ENCODE data around the gene IL21.

The IL21 gene

DNA sequence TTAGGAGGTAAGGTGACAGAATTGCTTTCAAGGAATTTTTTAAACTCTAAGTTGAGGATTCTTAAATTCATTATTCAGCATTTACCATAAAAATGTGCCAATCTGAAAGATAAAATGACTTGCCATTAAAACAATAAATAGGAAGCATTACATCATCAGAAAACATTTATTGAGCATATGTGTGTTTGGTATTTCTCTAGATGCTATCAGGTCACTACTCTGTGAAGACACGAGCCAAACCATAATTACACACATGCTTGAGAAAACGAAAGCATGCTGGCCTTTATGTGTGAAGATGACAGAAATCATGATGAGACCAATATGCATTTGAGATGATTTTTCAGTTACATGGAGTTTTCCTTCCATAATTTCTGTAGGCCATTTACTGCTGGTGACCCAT, 12.3 kb upstream of the IL21 start:
- FAIRE-seq, result no peak

DNA sequence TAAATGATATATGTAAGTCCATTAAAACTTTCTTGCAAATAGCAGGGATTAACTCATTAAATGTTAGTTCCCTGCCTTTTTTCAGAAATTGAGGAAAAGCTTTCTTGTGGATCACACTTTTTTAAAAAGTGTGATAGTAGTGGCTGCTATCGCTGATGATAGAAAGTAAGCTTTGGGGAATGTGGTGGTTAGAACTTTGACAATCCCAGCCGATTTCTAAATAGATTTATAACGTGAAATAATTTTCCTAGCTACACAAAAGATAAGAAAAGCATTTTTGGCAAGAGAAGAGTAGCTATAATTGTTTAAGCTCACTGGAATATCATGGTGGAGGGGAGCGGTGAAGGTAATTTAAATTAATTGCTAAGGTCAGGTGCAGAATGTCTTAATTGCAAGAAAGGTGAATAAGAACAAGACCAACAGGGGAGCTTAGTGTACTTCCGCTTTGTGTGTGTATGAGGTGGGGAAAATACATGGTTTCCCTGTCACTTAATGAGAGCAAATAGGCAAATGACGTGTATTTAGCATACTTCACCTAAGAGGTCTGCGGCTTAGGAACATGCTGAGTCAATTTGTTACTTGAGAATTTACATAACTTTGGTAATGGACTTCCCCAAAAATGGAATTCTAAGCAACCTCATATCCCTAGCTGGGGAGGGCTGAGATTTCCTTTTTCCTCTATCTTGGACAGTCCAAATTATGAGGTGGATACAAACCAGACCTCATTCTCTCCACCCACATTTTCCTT, 11.7 kb upstream of the IL21 start:
- FAIRE-seq, result no peak
- DNase-seq (ENCODE audit: low spot score), result no peak

More for the DNA sequence above, 12.3 kb upstream of the IL21 start:
- no peak for DNase-seq (ENCODE audit: low spot score)

DNA sequence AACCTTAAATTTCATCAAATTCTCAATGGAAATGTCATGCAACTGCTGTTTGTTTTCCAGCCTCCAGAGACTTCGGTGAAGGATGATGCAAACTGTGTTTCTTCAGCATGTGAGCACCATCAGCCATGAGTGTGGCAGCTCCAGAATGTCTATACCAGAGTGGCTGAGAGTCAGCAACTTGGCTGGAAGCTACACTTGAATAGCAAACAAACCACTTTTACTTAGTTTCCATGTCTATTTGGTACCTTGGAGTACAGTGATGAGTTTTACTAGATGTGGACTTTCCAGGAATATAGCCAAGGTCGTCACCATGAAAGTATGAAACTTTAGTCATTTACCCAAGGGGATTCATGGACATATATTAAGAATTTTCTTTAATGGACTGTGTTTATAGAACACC, 4.3 kb upstream of the IL21 start:
- DNase-seq (ENCODE audit: low spot score), result no peak
- no peak for FAIRE-seq

DNA sequence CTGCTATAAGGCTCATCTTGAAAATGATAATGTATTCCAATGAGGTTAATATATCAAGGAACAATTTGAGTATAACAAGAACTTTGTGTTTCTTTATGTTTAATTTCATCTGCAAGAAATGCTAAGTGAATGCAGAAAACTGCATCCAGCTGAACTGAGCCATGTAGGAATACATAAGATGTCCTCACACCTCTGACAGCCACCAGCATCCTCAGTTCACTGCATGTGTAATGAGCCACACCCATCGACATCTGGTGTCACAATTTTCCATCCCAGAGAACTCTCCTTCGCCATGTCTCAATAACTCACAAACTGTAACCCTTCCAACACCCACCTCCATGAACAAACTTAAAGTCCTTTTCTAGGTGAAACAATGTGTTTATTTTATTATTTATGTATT, 3.3 kb upstream of the IL21 start:
- FAIRE-seq, result no peak
- no peak for DNase-seq (ENCODE audit: low spot score)

DNA sequence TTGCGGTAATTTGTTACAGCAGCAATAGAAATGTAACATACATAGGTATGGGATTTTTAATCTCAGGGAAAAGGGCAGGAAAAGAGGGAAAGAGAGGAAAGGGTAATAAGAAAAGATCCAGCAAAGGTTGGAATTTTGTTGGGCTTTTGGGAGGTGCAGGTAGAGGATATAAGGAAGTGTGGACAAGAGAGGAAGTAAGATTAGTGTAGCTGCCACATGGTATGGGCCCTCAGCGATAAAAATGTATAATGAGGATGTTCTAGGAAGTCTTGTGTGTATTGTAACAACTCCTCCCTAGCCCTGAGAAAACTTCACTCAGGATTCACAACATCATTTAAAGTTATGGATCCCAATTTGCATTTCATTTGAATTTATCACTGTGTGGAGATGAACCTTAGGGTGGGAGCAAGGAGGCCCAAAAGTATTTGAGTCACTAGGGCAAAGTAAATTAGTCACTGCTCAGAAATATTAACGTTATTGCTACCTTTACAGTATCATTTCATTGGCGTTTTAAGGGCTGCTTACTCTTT, 2.8 kb upstream of the IL21 start:
- FAIRE-seq (no peak), DNase-seq (ENCODE audit: low spot score) (no peak)

DNA sequence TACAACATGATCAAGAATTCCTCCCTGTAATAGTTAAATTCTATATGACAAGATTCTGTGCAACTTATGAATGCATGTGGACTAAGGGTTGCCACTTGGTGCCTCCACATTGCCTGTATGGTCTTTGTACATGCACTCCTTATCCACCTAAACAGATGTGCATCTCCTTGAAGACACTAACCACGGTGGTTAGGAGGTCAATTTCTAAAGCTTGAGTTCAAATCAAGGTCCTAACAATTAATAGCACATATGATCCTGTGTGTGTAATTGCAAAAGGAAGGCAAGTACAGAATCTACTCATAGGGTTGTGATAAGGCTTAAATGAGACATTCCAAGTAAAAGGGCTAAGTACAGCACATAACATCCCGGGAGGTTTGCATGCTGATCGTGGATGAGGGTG, 1.5 kb upstream of the IL21 start:
- DNase-seq (ENCODE audit: low spot score), result no peak
- FAIRE-seq, result no peak

DNA sequence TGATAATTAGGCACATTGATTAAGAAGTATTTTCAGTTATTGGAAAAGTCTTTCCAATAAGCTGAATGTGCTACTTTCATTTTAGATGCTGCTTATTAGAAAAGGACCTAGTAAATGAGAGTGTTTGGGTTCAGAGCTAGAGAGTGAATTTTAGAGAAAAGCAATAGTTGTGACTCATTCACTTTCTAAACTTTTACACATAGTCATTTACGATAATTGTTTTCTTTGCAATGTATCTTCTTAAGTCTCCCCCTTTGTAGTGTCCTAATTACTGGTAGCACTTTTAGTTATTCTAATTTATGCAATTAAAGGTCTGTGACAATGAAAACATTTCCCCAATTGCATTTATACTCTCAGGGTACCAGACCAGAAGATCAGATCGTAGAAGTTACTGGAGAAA, 1.3 kb downstream of the IL21 start:
- no peak for FAIRE-seq
- DNase-seq (ENCODE audit: low spot score), result no peak

DNA sequence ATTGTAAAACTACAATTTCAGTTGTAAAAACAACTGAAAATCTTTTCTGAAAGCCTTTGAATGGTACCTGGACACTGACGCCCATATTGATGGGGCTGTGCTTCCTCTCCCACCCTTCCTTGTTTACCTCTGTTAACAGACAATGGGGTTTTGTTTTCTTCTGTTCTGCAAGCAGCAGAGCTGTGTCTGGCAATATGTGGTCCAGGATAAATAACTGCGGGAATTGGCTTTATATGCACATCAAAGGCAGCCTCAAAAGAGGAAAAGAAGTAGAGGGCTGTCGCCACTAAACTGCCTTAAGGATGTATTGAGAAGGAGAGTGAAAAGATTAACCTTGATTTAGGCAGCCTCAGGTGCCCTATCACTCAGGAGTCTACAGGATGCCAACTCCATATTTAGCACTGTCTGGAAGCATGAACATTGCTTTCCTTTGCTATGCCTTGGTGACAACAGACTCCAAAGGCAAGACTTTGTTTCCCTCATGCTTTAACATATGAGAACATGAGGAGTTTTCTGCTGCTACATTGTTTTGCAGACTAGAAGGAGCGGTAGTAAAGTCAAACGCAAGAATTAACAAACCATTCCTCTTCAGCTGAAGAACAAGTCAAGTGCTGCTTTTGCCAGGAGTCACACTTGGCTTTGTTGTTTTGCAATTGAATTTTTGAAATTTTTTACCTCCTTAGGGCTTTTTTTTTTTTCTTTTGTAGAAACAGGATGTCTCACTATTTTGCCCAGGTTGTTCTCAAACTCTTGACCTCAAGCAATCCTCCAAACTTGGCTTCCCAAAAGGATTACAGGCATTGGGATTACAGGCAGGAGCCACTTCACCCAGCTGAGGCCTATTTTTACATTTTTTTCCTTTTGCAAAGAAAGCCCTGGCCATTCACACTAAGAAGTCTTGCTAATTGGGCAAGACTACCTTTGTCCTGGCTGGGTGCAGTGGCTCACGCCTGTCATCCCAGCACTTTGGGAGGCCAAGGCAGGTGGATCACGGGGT, 3.0 kb downstream of the IL21 start:
- DNase-seq (ENCODE audit: low spot score), result no peak
- no peak for FAIRE-seq

DNA sequence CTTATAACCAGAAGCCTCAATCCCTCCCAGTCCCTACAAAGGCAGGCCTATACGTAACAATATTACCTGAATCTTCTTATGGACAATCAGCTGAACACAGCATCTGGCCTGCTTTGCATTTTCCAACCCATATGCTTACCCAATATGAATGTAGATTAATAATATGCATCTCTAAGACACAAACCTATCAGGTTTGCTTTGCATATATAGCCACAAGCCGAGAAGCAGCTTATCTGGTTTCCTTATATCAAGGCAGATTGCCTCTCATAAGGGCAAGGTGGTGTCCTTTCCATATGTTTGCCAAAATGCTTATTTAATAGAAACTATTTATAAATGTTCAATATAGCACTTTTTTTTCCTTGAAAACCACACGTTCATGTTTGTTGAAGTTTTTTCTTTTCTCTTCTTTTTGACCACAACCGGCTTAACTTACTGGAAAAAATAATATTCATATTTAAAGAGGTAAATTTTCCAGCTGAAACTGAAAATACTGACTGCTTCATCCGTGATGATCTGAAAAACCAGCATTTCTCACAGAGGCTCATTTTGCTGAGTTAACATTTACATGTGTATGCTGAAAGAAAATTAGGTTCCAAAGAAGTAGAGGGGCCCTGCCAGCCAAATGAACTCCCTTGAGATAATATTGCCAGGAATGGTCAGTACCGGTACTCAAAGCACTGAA, 3.8 kb downstream of the IL21 start:
- DNase-seq (ENCODE audit: low spot score) (no peak), FAIRE-seq (no peak)

DNA sequence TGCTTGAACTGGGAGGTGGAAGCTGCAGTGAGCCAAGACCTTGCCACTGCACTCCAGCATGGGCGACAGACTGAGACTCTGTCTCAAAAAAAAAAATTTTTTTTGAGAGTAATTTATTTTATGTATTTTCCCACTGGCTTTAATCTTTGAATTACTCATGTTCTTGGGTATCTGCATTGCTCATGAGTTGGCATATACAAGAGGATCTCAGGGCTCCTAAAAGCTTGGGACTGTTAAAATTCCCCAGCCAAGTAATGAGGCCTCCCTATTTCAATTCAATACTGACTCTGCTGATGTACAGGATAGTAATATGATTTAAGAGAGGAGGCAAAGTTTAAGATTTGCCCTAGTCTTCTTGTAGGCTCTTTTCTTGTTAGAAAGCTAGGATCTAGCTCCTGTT, 6.2 kb downstream of the IL21 start:
- DNase-seq (ENCODE audit: low spot score) (no peak), FAIRE-seq (no peak)

DNA sequence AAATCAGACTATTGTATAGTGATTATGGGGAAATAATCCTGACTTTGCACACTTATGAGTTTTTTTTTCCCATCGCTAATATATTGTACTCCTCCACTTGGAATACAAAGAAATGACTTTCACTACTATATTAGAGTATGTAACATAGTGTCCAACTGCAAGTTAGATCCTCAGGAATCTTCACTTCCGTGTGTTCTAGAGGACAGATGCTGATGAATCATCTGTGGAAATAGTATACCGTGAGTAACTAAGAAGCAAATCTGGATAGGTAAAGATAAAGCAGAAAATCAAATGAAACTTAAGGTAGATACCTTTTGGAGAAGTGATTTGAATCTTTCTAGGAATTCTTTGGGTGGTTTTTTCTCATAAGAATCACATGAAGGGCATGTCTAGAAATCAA, 8.3 kb downstream of the IL21 start:
- DNase-seq (ENCODE audit: low spot score), result no peak
- FAIRE-seq, result no peak

DNA sequence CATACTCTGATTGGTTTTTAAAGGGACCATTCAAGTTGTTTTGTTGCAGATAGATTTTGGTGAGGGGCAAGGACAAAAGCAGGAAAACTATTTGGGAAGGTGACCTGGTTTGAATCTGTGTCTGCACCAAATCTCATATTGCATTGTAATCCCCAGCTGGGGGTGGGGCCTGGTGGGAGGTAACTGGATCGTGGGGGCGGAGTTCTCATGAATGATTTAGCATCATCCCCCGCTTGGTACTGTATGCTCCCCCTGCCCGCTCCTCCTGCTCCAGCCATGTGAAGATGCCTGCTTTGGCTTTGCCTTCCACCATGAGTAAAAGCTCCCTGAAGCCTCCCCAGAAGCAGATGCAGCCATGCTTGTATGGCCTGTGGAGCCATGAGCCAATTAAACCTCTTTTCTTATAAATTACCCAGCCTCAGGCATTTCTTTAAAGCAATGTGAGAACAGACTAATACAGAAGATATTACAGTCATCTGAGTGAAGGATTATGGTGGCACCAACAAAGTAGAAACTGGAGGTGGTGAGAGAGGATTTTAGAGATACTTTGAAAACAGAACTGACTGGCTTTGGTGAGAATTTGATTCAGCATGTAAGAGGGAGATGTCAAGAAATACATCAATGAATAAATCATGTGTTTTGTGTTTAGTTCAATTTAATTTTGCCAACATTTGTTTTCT, 14.4 kb downstream of the IL21 start:
- DNase-seq (ENCODE audit: low spot score) (no peak), FAIRE-seq (no peak)

DNA sequence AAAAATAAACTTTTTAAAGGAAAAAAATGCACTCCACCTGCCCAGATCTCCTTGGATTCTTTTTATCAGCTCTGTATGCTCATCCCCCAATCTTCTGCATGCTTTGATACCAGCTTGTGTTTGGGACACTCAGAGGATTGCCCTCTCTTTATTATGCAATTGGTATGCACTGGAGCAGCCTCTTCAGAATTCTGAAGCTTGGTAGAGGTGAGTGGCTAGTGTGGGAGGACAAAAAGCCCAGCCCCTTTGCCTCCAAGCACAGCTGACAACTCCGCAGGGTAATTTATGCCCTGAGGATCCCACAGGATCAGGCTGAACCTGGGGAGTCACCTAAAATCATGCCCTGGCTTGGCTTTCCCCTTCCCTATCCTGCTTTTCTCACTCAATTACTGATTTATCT, 16.7 kb downstream of the IL21 start:
- no peak for FAIRE-seq

DNA sequence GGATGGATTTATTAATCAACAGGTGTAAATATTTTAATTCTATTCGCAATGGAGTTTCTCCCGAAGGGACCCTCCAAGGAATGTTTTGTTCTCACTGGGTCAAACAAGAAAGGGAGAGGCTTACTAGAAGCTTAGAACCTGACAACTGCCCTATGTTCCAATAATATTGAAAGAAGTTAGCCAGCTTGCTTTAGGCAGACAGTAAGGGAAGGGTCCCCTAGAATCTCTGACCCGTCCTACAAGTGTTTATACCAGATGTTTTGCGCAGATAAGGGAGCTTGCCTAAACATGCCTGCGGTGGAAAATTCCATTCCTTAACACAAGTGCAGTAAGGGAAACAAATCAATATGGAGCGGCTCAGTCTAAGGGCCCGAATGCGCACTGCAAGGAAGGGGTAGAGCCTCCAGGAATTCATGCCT, 17.7 kb downstream of the IL21 start:
- DNase-seq (ENCODE audit: low spot score) (no peak), FAIRE-seq (no peak)

More for the DNA sequence above, 16.7 kb downstream of the IL21 start:
- DNase-seq (ENCODE audit: low spot score), result no peak

DNA sequence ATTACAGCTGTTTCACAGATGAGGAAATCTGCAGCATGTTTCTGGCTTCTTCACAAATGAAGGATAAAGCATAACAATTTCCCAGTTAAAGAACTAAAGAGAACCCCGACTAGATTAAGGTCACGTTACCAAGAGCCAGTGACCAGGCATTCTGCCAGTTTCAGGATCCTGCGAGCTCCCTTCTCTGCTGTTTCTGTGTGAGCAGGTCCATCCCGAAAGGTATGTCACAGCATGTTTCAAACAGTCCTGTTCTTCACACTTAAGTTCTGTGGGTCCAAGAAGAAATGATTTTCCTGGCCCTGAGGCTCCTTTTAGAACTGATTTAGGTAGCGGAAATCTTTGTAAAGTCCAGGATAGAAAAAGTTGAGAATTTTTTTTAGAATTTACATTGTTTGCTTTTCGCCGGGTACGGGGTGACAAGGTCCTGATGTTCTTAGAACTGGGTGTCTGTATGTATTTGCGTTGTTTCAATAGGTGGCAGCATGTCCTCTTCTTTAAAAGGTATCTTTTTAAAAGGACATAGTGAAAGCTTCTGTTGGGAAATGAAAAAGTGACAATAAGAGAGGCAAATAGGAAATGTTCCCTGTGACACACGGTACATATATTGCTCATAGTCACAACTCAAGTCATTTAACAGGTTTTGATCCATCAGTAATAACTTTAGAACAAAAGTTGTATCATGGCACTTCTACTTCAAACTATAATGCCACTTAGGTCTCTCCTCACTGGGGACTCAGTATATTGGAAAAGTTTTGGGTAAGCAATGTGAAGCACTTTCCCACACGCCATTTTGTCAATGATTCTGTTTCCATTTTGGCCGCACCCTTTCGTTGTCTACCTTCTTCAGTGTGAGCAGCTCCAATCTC, 18.4 kb downstream of the IL21 start:
- FAIRE-seq (no peak), DNase-seq (ENCODE audit: low spot score) (peak; percentile 27)

DNA sequence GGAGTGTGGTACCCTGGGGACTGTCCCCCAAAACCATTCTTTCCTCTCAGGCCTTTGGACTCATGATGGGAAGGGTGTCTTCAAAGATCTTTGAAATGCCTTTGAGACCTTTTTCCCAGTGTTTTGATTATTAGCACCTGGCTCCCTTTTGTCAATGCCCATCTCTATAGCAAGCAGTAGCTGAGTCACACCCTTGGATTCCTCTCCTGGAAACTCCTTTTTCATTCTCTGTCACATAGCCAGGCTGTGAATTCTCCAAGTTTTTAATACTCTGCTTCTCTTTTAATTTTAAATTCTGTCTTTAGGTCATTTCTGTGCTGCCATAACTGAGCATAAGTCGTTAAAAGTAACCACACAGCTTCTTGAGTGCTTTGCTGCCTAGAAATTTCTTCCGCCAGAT, 29.7 kb downstream of the IL21 start:
- FAIRE-seq, result no peak
- DNase-seq (ENCODE audit: low spot score), result no peak

DNA sequence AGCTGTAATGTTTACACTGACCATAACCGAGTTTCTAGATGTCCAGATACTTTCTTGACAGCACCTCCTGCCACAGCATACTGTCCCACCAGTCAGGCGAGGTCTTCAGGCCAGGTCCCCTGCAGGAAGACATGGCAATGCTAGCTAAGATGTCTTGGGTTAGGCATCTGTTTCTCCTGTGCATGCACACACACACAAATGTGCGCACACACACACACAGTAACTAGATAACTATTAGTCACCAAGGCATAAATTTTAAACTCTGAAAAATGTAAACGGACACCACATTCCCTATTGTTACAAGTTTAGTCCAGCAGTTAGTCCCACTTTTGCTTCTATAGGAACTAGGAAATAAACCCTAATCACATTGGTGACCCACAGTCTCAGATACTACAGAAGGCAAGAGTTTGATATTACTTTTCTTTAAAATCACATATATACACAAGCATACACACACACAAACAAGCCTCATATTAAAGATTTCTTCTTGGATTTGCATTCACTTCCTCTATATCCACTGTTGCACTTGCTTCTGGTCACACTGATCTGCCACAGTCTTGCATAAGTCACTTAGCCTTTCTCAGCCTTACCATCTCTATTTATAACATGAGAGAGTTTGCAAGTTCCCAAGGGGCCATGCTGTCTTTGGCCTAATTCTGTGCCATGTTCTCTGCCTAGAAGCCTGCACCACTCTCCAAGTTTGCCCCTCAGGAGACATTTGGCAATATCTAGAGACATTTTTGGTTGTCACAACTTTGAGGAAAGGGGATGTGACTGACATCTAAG, 32.2 kb downstream of the IL21 start:
- FAIRE-seq (no peak), DNase-seq (ENCODE audit: low spot score) (no peak)

DNA sequence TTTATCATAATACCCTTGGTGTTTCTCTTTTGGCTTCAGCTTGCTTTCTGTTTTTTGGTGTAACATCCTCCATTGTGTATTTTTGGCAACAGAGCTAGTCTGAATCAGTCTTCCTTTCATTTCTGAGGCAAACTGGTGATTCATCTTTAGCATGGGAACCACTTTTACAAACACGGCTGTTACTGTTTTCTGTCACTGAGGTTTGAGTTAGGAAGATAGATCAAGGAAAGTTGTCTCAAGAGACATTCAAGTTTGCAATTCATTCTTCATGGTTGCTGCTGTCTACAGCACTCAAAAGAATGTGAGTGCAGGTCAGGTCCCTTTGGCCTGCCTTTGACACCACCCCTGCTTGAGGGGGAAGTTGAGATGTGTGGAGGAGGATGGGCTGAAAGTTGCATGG, 36.3 kb downstream of the IL21 start:
- peak; percentile 45 for DNase-seq (ENCODE audit: low spot score)
- FAIRE-seq, result no peak

DNA sequence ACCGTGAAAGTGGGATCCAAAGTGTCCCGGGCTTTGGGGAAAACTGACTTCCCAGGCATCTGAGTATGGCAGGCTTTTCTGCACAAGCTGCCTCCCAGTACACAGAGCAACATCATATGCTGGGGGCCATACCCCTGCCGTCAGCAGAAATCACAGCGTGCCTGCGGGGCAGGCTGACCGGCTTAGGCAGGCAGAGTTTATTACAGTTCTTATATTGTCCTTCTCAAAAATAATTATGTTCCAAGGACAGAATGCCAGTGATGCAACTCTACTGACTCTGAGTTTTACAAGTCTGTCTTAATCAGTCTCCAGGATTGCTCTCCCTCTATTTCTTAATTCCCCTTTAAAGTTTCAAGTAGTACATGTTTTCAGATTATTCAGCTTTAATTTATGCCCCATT, 37.0 kb downstream of the IL21 start:
- no peak for FAIRE-seq
- DNase-seq (ENCODE audit: low spot score), result no peak

Data from urothelium cell line (cell line).